Astrocyte of the spinal cord (primary cell): ENCODE measurements around the gene ESR2.

Experiments used
- DNase-seq: peaks from one replicate; pipeline ENCODE4 v3.0.0; 2011; ENCODE audit warnings: low read depth, low spot score
- H3K4me3 ChIP-seq: 2 replicates; pipeline ENCODE4 v1.5.1; 2011; ENCODE audit warnings: low read depth, mild to moderate bottlenecking, low read length, moderate library complexity
- CTCF ChIP-seq: IDR thresholded peaks from 2 replicates; pipeline ENCODE4 v1.5.1; 2012; ENCODE audit warnings: low read depth, mild to moderate bottlenecking, low read length, inconsistent platforms
- in situ Hi-C: cut with HindIII; loops from 2 replicates; pipeline ENCODE4 v1.10.0; 2017; ENCODE audit warnings: low sequenced_read_pairs

ESR2 gene

GRCh38 chr14:64235652-64236640, 58.2 kb downstream of the ESR2 start:
- no peak for TF ChIP-seq CTCF
- in situ Hi-C loops = no loop called here
- no peak for DNase-seq
- H3K4me3 ChIP-seq = no peak overlapping the region

GRCh38 chr14:64234877-64235651, 59.1 kb downstream of the ESR2 start:
- TF ChIP-seq CTCF = no peak
- peak; percentile 67 for DNase-seq
- in situ Hi-C loops = no loop called here
- H3K4me3 ChIP-seq = no peak overlapping the region

GRCh38 chr14:64233531-64234190, 60.5 kb downstream of the ESR2 start:
- no peak for TF ChIP-seq CTCF
- in situ Hi-C loops = no loop called here
- H3K4me3 ChIP-seq = no peak overlapping the region
- DNase-seq = no peak

GRCh38 chr14:64232944-64233343, 61.2 kb downstream of the ESR2 start:
- in situ Hi-C loops = no loop called here

GRCh38 chr14:64232095-64232838, 61.9 kb downstream of the ESR2 start:
- H3K4me3 ChIP-seq = no peak overlapping the region
- in situ Hi-C loops = no loop called here
- TF ChIP-seq CTCF = no peak
- peak; percentile 94 for DNase-seq

More at GRCh38 chr14:64232944-64233343, 61.2 kb downstream of the ESR2 start:
- TF ChIP-seq CTCF = no peak
- H3K4me3 ChIP-seq = no peak overlapping the region
- DNase-seq = no peak
